ENCODE measurements around the gene CRACDL.

DNA sequence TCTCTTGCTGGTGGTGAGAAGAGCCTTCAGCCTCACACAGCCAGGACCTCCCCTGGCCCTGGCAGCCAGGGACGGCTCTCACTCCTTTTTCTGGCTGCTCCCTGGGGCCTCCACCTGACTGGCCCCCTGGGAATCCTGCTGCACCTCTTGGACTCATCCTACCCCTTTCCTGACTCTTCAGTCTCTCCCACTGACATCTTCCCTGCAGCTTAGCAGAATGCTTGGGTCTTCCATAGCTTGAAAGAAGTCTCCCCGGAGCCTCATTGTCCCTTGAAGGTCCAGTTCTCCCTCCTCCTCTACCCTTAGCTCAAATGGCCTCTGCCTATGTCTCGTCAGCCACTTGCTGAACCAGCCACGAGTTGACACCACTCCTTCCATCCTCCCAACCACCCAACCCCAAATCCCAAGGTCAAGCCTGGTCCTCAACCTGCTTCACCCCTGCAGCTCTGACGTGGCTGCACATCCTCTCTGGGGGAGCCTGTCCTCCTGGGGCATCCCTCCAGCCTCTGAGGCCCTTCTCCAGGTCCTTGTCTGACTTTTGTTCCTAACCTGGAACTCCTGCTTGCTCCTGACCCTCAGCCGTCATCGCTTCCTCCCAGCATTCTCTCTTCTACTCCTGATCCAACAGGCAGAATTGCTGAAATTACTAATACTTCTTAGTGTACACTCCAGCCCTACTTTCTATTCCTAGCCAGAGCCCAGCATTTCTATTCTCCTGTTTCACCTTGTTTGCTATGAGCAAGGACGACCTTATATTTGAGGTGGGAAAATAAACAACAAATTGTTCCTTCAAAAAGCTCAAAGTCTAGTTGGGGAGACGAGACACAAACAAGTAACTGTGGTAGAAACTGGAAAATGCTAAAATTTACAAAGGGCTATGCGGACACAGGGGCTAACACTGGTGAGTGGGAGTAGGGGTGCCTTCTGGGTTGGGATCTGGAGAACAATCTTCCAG lies 136.4 kb downstream of the CRACDL start:
- TF ChIP-seq, protein P1, sequence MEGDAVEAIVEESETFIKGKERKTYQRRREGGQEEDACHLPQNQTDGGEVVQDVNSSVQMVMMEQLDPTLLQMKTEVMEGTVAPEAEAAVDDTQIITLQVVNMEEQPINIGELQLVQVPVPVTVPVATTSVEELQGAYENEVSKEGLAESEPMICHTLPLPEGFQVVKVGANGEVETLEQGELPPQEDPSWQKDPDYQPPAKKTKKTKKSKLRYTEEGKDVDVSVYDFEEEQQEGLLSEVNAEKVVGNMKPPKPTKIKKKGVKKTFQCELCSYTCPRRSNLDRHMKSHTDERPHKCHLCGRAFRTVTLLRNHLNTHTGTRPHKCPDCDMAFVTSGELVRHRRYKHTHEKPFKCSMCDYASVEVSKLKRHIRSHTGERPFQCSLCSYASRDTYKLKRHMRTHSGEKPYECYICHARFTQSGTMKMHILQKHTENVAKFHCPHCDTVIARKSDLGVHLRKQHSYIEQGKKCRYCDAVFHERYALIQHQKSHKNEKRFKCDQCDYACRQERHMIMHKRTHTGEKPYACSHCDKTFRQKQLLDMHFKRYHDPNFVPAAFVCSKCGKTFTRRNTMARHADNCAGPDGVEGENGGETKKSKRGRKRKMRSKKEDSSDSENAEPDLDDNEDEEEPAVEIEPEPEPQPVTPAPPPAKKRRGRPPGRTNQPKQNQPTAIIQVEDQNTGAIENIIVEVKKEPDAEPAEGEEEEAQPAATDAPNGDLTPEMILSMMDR (IDR thresholded peaks at IDR 0.05): no peak
- no peak for TF ChIP-seq POLR2A (IDR thresholded peaks at IDR 0.05)
